ENCODE data around the gene ATN1.

GRCh38 chr12:6977653-6978052 is 49.9 kb downstream of the ATN1 start:
- no peak for TF ChIP-seq POLR2A (IDR thresholded peaks at IDR 0.05)
- TF ChIP-seq CTCF (IDR thresholded peaks at IDR 0.05): no peak
- no peak for TF ChIP-seq POLR2AphosphoS5 (IDR thresholded peaks at IDR 0.05)

Data from transverse colon (tissue), 4 donors.